Suprapubic skin (tissue), 4 donors: ENCODE data around the gene PTPRS. TPM values are rescaled to one million over a fixed set of nuclear protein-coding genes. Genes with fewer than 3 reads are reported as not detected.

Experiments used
- DNase-seq, 2 donors: peaks; one replicate each; pipeline ENCODE4 v3.0.0-alpha.2; 2019; ENCODE audit warnings: low spot score in 2 of 2
- H3K27ac ChIP-seq: fragments of 200-600 bp; sonication (generic); one replicate; pipeline ENCODE4 v1.5.1; 2019
- H3K27me3 ChIP-seq: fragments of 200-600 bp; sonication (generic); one replicate; pipeline ENCODE4 v1.5.1; 2019
- H3K36me3 ChIP-seq: fragments of 200-600 bp; sonication (generic); one replicate; pipeline ENCODE4 v1.5.1; 2019
- H3K4me1 ChIP-seq: fragments of 200-600 bp; sonication (generic); one replicate; pipeline ENCODE4 v1.5.1; 2019
- H3K4me3 ChIP-seq: fragments of 200-600 bp; sonication (generic); one replicate; pipeline ENCODE4 v1.5.1; 2019; ENCODE audit warnings: mild to moderate bottlenecking
- H3K9me3 ChIP-seq: fragments of 200-600 bp; sonication (generic); one replicate; pipeline ENCODE4 v1.5.1; 2019
- CTCF ChIP-seq, 2 donors: fragments of 200-600 bp in 1 of 2; fragments of 450-650 bp in 1 of 2; sonication (generic) in 1 of 2; IDR thresholded peaks; one replicate each; pipeline ENCODE4 v1.5.1; 2016 to 2019; ENCODE audit warnings: antibody characterized with exemption in 2 of 2, mild to moderate bottlenecking in 1 of 2, moderate library complexity in 1 of 2
- EP300 ChIP-seq: sonication (generic); formaldehyde crosslinking; IDR thresholded peaks from one replicate; pipeline ENCODE4 v1.6.1; 2017; ENCODE audit warnings: antibody characterized with exemption
- POLR2A ChIP-seq, 2 donors: fragments of 450-650 bp; IDR thresholded peaks; one replicate each; pipeline ENCODE4 v1.6.1; 2017; ENCODE audit warnings: antibody characterized with exemption in 2 of 2, mild to moderate bottlenecking in 2 of 2, moderate library complexity in 2 of 2
- POLR2AphosphoS5 ChIP-seq, 3 donors: sonication (generic); formaldehyde crosslinking; IDR thresholded peaks; one replicate each; pipeline ENCODE4 v1.6.1; 2017; ENCODE audit warnings: antibody characterized with exemption in 3 of 3
- WGBS: methylation state at CpG from one replicate; pipeline ENCODE4 v1.1.5; 2018; 5-methylcytosine and 5-hydroxymethylcytosine counted together
- total RNA-seq, 4 donors: library from RNA; depleted of rRNA; stranded (reverse); fragments of >200 nt; gene quantifications; one replicate each; pipeline ENCODE4 v1.1.0, GENCODE V29; 2016

Gene PTPRS
- total RNA-seq, 4 donors from 2014 or later: 116 to 182 (median 159) TPM

GRCh38 chr19:5297272-5297669 is 43.3 kb downstream of the PTPRS start:
- WGBS: 93% methylated on average over 6 of the region's 6 CpGs
- H3K27me3 ChIP-seq: peaks cover 8% of the 10 kb centered on the region
- no peaks in the 10 kb centered on the region for H3K9me3 ChIP-seq
- H3K36me3 ChIP-seq: no peaks in the 10 kb centered on the region
- no peak for DNase-seq
- TF ChIP-seq POLR2AphosphoS5 (IDR thresholded peaks at IDR 0.05): no peak
- no peak for TF ChIP-seq EP300
- TF ChIP-seq CTCF (IDR thresholded peaks at IDR 0.05): no peak
- no peak for TF ChIP-seq POLR2A (IDR thresholded peaks at IDR 0.05)
- no peak overlapping the region for H3K4me3 ChIP-seq
- peaks cover 20% of the 10 kb centered on the region for H3K4me1 ChIP-seq
- H3K27ac ChIP-seq: no peak overlapping the region

- Histone ChIP-seq H3K36me3 (no peaks in the 10 kb centered on the region), H3K27ac (no peak overlapping the region), H3K4me1 (peaks cover 27% of the 10 kb centered on the region), H3K9me3 (no peaks in the 10 kb centered on the region), H3K27me3 (peaks cover 8% of the 10 kb centered on the region), H3K4me3 (no peak overlapping the region)
- TF ChIP-seq POLR2A (IDR thresholded peaks at IDR 0.05) (no peak), CTCF (IDR thresholded peaks at IDR 0.05) (no peak), POLR2AphosphoS5 (IDR thresholded peaks at IDR 0.05) (no peak), EP300 (no peak)
- 83% methylated on average over 16 of the region's 16 CpGs for WGBS
- DNase-seq: no peak
Observed at GRCh38 chr19:5296457-5297271, 43.9 kb downstream of the PTPRS start.

- no peak for DNase-seq
- 95% methylated on average over 6 of the region's 6 CpGs for WGBS
- H3K27me3 ChIP-seq: peaks cover 8% of the 10 kb centered on the region
- TF ChIP-seq CTCF (IDR thresholded peaks at IDR 0.05) (no peak), POLR2AphosphoS5 (IDR thresholded peaks at IDR 0.05) (no peak), POLR2A (IDR thresholded peaks at IDR 0.05) (no peak), EP300 (no peak)
- no peaks in the 10 kb centered on the region for H3K36me3 ChIP-seq
- peaks cover 33% of the 10 kb centered on the region for H3K4me1 ChIP-seq
- no peaks in the 10 kb centered on the region for H3K9me3 ChIP-seq
- no peak overlapping the region for H3K27ac ChIP-seq
- no peak overlapping the region for H3K4me3 ChIP-seq
Observed at GRCh38 chr19:5296021-5296420, 44.6 kb downstream of the PTPRS start.

GRCh38 chr19:5294403-5295160 is 46.0 kb downstream of the PTPRS start:
- Histone ChIP-seq H3K4me1 (peaks cover 47% of the 10 kb centered on the region), H3K27me3 (peaks cover 8% of the 10 kb centered on the region), H3K4me3 (peak overlapping the region; percentile 89), H3K36me3 (no peaks in the 10 kb centered on the region), H3K9me3 (no peaks in the 10 kb centered on the region), H3K27ac (no peak overlapping the region)
- no peak for DNase-seq
- 89% methylated on average over 10 of the region's 22 CpGs for WGBS
- no peak for TF ChIP-seq EP300
- no peak for TF ChIP-seq POLR2A (IDR thresholded peaks at IDR 0.05)
- no peak for TF ChIP-seq CTCF (IDR thresholded peaks at IDR 0.05)
- no peak for TF ChIP-seq POLR2AphosphoS5 (IDR thresholded peaks at IDR 0.05)
